ENCODE measurements around the gene TCAIM. TPM values are rescaled to one million over a fixed set of nuclear protein-coding genes. Genes with fewer than 3 reads are reported as not detected.
A peak's percentile ranks its signal among the peaks of the same experiment; 100 is the strongest.

The TCAIM gene
- polyA plus RNA-seq (2011; rRNA removed) (23.6 and 29.6 TPM in 2 replicates), polyA minus RNA-seq (2011; rRNA and poly(A)+ RNA removed) (10.8 and 20.1 TPM in 2 replicates)

- Histone ChIP-seq H3K9me3 (ENCODE audit: control insufficient read depth, insufficient read depth, low read length) (no peaks in the 10 kb centered on the region; the same call in 1 of the 2 replicates), H3K4me3 (ENCODE audit: low read depth, low read length) (peak within 1 kb of the TSS; percentile 91), H3K27me3 (ENCODE audit: control insufficient read depth, insufficient read depth, low read length) (peaks cover 8% of the 10 kb centered on the region), H3K27ac (ENCODE audit: low read depth, low read length) (peak within 1 kb of the TSS; percentile 90)
- ChIA-PET POLR2A (interaction anchor here (1.0 to 1.4 kb wide), 5 partner anchors 17 to 310 kb away, joined by 3 to 8 read pairs (median 3); partner anchors contain the start of genes ZNF35 and ZNF660), CTCF (interaction anchor here (0.5 to 4.7 kb wide), 6 partner anchors 15 to 1498 kb away, joined by 3 to 30 read pairs (median 3); no protein-coding TSS in a partner anchor)
- TF ChIP-seq, protein P1, sequence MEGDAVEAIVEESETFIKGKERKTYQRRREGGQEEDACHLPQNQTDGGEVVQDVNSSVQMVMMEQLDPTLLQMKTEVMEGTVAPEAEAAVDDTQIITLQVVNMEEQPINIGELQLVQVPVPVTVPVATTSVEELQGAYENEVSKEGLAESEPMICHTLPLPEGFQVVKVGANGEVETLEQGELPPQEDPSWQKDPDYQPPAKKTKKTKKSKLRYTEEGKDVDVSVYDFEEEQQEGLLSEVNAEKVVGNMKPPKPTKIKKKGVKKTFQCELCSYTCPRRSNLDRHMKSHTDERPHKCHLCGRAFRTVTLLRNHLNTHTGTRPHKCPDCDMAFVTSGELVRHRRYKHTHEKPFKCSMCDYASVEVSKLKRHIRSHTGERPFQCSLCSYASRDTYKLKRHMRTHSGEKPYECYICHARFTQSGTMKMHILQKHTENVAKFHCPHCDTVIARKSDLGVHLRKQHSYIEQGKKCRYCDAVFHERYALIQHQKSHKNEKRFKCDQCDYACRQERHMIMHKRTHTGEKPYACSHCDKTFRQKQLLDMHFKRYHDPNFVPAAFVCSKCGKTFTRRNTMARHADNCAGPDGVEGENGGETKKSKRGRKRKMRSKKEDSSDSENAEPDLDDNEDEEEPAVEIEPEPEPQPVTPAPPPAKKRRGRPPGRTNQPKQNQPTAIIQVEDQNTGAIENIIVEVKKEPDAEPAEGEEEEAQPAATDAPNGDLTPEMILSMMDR (IDR thresholded peaks at IDR 0.05; ENCODE audit: low read depth, low read length), result 0 out of 2 replicates have a peak, but pooled peaks have one; percentile 10
- DNase-seq (ENCODE audit: low read depth, low spot score), result peak; percentile 93
Measured at GRCh38 chr3:44338010-44338827, at the start of gene TCAIM. Gene TCAIM (plus strand): TSS chr3:44338766. CDS start chr3:44354783, 16,017 bp downstream.

GRCh38 chr3:44289882-44290462, 48.6 kb upstream of the TCAIM start:
- ChIA-PET CTCF (no interaction called here), POLR2A (no interaction called here)
- no peak overlapping the region for H3K27ac ChIP-seq (ENCODE audit: low read depth, low read length)
- no peaks in the 10 kb centered on the region for H3K9me3 ChIP-seq (ENCODE audit: control insufficient read depth, insufficient read depth, low read length)
- no peak overlapping the region for H3K4me3 ChIP-seq (ENCODE audit: low read depth, low read length)
- TF ChIP-seq, protein P1 (IDR thresholded peaks at IDR 0.05; ENCODE audit: low read depth, low read length), result no peak
- H3K27me3 ChIP-seq (ENCODE audit: control insufficient read depth, insufficient read depth, low read length), result no peaks in the 10 kb centered on the region
- no peak for DNase-seq (ENCODE audit: low read depth, low spot score)

- TF ChIP-seq, protein P1 (IDR thresholded peaks at IDR 0.05; ENCODE audit: low read depth, low read length), result no peak
- H3K27ac ChIP-seq (ENCODE audit: low read depth, low read length), result no peak overlapping the region
- no peak for DNase-seq (ENCODE audit: low read depth, low spot score)
- no peak overlapping the region for H3K4me3 ChIP-seq (ENCODE audit: low read depth, low read length)
- H3K9me3 ChIP-seq (ENCODE audit: control insufficient read depth, insufficient read depth, low read length), result no peaks in the 10 kb centered on the region
- no peaks in the 10 kb centered on the region for H3K27me3 ChIP-seq (ENCODE audit: control insufficient read depth, insufficient read depth, low read length)
- POLR2A ChIA-PET, result no interaction called here
- CTCF ChIA-PET, result no interaction called here
Measured at GRCh38 chr3:44292276-44292675, 46.3 kb upstream of the TCAIM start.

DNA sequence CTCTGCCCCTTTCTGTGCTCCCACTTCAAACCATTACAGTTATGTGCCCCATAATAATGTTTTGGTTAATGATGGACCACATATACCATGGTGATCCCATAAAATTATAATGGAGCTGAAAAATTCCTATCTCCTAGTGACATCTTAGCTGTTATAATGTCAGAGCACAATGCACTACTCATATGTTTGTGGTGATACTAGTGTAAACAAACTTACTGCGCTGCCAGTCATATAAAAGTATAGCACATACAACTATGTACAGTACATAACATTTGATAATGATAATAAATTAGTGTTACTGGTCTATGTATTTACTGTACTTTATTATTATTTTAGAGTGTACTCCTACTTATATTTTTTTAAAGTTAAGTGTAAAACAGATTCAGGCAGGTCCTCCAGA, 45.6 kb upstream of the TCAIM start:
- TF ChIP-seq, protein P1 (IDR thresholded peaks at IDR 0.05; ENCODE audit: low read depth, low read length), result no peak
- Histone ChIP-seq H3K4me3 (ENCODE audit: low read depth, low read length) (no peak overlapping the region), H3K27ac (ENCODE audit: low read depth, low read length) (no peak overlapping the region), H3K27me3 (ENCODE audit: control insufficient read depth, insufficient read depth, low read length) (no peaks in the 10 kb centered on the region), H3K9me3 (ENCODE audit: control insufficient read depth, insufficient read depth, low read length) (no peaks in the 10 kb centered on the region)
- ChIA-PET CTCF (no interaction called here), POLR2A (no interaction called here)
- no peak for DNase-seq (ENCODE audit: low read depth, low spot score)

DNA sequence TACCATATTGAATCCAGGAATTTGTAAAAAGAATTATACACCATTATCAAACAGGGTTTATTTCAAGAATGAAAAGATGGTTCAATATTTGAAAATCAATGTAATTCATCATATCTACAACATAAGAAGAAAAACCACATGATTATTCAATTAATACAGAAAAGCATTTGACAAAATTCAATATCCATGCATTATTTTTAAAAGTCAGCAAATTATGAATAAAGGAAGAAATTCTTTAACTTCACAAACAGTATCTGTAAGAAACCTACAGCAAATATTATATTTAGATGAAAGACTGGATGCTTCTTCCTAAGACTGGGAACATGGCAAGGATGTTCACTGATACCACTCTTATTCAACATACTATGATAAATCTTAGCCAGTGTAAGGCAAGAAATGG, 41.3 kb upstream of the TCAIM start:
- H3K27me3 ChIP-seq (ENCODE audit: control insufficient read depth, insufficient read depth, low read length), result no peaks in the 10 kb centered on the region
- POLR2A ChIA-PET, result no interaction called here
- CTCF ChIA-PET, result no interaction called here
- TF ChIP-seq, protein P1 (IDR thresholded peaks at IDR 0.05; ENCODE audit: low read depth, low read length), result no peak
- H3K4me3 ChIP-seq (ENCODE audit: low read depth, low read length), result no peak overlapping the region
- no peak for DNase-seq (ENCODE audit: low read depth, low spot score)
- H3K27ac ChIP-seq (ENCODE audit: low read depth, low read length), result no peak overlapping the region
- H3K9me3 ChIP-seq (ENCODE audit: control insufficient read depth, insufficient read depth, low read length), result no peaks in the 10 kb centered on the region
